SW 1271 (cell line): Measurements from ENCODE around the gene SLC39A8.
A peak's percentile ranks its signal among the peaks of the same experiment; 100 is the strongest.
"Not testable (repeated sequence)": the region's sequence is repeated elsewhere in the genome, so short reads cannot be mapped to it uniquely, and the experiment has no call there.

Experiments used
- DNase-seq, 2 experiments: peaks; one replicate each; lab custom pipeline; 2025; lab: John Stamatoyannopoulos, UW

The SLC39A8 gene

DNA sequence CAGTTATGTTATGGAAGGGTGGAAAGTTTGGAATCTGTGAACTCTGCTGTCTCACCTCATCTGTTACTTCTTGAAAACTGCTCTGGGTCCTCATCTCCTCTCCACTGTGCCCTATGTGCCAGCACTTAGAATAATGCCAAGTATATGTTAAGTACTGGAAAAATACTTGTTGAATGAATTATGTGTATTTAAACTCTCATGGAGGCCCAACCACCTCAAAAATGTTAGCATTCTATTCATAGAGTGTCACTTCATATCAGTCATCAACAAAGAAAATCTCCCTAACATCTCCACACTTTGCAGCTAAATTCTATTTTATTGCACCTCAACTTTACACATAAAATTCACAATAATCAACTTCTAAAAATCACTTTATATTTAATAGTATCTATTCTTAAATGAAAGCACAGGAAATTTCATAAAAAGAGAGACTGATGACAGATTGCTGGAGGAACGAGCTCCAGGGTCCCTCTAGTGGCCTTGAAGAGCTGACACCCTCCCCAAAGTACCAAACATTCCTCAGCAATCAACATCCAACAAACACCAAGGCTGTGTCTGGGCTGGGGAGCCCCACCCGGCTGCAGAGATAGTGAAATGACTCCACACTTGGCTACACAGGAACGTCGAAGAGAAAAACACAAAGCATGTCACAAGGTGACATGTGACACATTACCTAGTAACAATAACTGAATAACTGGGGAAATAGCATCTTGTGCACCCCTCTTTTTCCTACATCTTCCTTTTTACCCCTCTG, 45.8 kb downstream of the SLC39A8 start:
- DNase-seq: peak in 1 of 2 experiments; percentile 28

DNA sequence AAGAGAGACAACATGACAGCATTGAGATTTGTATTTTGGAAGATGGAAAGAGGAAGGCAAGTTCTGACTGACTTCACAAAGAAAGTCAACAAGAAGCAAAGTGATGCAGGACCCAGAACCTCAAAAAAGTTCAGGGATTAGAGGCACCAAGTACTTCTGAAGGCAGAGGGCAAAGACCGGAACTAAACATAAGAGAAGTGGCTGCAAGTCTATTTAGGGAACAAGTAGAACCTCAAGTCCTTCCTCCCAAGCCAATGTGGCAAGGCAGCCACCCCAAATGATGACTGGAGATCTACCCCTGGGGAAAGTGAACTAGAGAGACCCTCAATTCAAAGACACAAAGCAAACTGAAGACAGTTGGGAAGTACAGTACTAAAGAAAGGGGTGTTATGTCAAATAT, 46.6 kb downstream of the SLC39A8 start:
- no peak for DNase-seq

DNA sequence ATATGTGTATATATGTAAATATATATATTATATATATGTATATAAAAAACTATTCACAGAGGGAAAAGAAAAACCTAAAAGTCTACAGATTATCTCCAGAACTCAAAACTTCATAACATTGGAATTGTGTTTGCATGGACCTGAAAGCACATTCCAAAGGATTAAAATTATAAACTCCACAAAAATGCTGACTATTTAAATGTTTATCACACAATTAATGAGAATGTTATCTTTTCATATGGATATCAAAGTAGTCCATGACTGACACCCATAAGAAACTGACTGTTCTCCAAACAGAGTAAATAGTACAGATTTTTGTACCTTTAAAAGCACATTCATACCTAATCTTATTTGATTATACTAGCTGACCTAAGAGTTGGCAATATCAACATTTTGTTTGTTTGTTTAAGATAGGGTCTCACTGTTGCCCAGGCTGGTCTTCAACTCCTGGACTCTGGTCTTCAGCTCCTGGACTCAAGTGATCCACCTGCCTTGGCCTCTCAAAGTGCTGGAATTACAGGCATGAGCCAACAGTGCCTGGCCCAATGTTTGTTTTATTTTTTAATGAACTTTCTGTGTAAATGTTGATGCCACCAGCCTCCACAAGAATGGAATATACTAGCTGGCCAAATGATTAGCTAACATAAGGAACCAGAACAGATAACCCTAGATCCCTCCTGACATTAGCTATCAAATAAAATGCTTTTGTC, 50.0 kb downstream of the SLC39A8 start:
- DNase-seq: no peak

DNA sequence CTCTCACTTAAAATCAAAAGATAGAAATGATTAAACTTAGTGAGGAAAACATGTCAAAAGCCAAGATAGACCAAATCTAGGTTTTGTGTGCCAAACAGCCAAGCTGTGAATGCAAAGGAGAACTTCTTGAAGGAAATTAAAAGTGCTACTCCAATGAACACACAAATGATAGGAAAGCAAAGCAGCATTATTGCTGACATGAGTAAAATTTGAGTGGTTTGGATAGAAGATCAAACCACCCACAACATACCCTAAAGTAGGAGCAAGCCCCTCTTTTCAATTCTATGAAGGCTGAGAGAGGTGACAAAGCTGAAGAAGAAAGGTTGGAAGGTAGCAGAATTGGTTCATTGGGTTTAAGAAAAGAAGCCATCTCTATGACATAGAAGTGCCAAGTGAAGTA, 56.8 kb downstream of the SLC39A8 start:
- DNase-seq: no peak

DNA sequence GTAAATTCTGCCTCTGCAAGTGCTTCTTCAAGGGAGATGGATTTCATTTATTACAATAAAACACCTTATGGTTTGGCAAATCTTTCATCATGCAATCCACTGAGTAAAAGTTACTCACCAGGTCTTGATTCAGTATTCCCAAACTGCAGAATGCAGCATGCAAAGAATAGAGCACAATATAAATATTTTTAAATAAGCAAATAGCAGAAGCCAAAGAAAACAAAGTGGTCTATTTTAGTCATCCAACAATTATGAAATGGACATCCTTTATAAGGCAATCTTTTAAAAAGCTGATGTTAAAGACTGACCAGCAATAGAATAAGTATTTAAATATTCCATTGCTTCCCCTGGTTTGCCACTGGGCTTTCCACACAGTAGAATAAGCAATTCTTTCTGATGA, 59.5 kb downstream of the SLC39A8 start:
- DNase-seq: no peak

DNA sequence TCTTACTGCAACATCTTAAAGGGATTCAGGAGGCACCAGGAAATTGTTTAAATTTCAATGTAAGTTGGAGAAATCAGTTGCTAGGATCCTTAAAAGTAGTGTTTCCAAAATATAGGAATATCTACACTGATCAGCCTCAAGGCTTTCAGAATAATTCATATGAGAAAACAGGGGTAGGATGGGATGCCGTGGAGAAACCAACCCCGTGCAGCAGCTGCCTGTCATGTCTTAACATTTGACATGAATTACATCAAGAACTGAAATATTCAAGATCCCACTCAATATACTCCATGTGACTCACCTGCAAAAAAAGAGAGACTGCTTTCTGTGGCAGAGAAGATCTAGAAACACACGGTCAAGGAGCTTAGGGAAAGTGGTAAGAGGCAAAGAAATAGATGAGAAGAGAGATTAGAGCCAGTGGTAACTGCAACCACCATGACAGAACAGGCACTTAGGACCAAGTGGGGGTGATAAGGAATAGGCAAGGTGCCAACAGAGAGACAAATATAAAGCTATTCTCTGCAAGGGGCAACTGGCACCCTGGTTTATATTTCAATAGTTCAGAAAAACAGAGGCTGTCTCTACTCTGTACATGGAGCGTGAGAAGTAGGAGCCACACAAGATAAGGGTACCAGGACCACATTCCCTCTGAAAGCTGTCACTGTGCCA, 64.0 kb downstream of the SLC39A8 start:
- DNase-seq: no peak

DNA sequence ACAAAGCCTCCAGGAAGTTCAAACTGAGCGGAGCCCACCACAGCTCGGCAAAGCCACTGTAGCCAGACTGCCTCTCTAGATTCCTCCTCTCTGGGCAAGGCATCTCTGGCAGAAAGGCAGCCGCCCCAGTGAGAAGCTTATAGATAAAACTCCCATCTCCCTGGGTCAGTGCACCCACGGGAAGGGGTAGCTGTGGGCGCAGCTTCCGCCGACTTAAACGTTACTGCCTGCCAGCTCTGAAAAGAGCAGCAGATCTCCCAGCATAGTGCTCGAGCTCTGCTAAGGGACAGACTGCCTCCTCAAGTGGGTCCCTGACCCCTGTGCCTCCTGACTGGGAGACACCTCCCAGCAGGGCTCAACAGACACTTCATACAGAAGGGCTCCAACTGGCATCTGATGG, 72.0 kb downstream of the SLC39A8 start:
- not testable (repeated sequence) for DNase-seq

DNA sequence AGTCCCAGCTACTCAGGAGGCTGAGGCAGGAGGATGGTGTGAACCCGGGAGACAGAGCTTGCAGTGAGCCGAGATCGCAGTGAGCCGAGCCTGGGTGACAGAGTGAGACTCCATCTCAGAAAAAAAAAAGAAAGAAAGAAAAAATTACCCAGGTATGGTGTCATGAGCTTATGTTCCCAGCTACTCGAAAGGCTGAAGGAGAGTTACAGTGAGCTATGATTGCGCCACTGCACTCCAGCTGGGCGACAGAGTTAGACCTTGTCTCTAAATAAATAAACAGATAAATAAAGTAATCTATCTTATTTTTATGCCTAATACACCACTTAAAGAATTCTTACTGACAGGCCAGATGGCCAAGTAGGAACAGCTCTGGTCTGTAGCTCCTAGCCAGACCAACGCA, 73.0 kb downstream of the SLC39A8 start:
- no peak for DNase-seq

DNA sequence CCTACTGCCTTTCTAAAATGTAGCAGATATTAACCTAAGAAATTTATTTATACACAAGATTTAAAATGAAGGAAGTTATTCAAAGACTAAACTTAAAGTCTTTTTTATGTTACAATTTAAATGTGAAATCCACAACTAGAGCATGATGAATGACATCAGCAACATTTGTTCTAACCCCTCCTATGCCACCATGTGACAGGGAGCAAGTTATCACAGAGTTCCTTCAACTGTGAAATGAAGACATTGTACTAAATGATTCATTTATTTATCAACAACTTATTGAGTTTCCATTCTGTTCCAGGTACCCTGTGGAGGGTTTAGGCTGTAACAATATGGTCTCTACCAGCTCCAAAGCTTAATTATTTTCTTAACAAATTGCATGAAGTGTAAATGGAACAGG, 76.9 kb downstream of the SLC39A8 start:
- DNase-seq: no peak

DNA sequence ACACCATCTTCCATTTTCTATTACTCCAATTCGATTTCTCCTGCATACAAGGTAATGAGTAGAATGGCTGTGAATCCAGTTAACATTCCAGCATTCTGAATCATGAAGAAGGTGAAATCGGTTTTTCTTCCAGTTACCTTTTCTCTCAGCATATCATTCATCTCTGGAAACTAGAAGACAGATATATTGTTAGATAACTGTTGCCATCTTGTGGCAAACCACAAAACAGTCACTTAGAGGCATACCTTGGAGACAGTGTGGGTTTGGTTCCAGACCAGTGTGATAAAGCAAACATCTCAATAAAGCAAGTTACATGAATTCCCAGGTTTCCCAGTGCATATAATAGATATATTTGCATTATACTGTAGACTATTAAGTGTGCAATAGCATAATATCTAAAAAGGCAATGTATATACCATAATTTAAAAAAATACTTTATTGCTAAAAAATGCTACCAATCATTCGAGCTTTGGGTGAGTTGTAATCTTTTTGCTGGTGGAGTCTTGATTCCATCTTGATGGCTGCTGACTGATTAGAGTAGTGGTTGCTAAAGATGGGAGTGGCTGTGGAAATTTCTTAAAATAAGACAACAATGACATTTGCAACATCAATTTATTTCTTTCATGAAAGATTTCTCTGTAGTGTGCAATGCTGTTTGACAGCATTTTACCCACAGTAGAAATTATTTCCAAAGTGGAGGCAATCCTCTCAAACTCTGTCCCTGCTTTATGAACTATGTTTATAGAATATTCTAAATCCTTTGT, 82.1 kb downstream of the SLC39A8 start:
- peak in 1 of 2 experiments; percentile 46 for DNase-seq

DNA sequence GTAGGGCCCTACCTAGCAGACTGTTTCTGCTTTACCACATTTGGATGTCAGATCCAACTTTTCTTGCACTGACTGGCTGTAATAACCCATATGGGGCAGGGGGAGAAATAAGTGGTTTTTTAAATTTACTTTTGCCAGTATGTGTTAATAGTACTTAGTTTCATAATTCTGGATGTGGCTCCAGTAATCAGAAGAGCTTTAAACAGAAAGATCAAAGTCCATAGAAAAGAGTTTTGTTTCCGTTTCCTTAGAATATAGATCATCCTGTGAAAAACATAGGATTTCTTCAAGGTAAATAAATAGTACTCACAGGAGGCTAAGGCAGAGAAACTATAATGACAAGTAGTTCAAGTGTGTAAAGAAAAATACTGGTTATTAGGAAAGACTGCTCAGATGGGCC, 85.6 kb downstream of the SLC39A8 start:
- no peak for DNase-seq

DNA sequence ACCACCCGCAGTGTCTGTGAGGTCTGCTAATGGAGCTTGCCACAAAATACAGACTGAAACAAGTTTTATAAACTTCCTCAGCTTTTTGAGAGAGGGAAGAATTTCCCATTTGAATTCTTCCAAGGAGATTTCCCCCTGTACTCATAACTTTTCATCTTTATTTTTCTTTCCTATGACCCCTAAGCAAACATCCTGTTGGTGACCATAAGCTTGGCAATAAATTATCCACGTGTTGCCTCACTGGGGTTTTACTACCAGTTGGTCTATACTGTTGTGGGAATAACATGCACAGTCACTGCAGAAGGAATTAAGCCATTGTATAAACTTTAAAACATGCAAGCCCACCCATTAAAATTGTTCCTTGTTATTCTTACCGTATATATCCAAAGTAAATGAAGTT, 86.2 kb downstream of the SLC39A8 start:
- DNase-seq: no peak

DNA sequence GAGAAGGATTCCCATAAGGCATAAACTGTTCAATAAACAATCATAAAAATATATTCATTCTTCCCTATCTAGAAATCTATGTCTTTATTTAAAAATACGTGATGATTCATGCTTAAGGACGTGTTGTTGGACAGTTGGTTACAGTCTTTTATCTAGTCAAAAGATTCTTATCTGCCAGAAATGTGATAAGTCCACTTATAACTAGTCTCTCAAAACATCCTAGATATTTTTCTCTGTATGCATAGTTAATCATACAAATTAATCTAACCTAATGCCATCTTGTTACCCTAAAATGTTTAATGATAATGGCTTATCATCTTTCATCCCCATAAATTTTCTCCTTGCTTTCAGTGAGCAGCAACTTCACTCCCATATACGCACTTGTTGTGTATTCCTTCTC, 89.0 kb downstream of the SLC39A8 start:
- DNase-seq: no peak

DNA sequence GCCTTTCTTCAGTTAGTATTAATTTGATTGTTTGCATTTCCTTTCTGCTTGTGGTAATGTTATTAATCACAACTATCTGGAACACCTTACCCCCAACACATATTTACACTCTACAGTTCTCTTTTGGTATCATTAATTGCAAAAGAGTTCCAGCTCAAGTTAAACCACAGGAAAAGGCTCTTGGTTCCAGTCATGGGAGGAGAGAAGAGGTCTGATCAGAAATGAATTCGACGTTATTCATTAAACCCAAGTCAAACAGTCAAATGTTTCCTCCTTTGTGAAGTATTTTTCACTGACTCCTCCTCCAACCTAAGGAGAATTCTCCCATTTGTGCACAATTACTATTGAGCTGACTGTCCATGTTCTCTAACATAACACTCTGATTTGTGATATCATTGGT, 91.4 kb downstream of the SLC39A8 start:
- DNase-seq: no peak

DNA sequence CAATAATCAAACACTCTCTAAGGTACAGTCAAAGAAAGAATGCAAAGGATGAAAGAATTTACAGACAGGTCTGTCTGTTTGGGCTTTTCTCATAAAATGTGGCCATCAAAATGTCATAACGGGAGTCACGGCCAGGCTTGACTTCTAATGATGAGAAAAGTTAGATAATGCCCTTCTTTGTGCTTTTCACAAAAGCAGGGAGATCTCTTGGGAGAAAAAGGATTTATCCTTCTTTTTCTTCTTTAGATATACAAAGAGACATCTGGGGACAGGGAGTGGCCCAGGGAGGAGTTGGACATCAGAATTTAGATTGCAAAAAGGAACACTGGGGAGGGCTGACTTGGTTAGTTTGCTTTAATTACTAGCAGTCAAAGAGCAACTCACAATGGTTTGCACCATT, 93.1 kb downstream of the SLC39A8 start:
- DNase-seq: no peak

DNA sequence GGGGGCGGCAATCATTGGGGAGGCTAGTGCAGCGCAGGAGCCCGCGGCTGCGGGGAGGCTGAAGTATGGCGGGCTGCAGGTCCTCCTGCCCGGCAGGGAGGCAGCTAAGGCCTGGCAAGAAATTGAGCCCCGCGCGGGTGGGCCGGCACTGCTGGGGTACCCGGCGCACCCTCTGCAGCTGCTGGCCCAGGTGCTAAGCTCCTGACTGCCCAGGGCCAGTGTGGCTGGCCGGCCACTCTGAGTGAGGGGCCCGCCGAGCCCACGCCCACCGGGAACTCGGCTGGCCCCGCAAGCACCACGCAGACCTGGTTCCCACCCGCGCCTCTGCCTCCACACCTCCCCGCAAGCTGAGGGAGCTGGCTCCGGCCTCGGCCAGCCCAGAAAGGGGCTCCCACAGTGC, 94.9 kb downstream of the SLC39A8 start:
- no peak for DNase-seq

DNA sequence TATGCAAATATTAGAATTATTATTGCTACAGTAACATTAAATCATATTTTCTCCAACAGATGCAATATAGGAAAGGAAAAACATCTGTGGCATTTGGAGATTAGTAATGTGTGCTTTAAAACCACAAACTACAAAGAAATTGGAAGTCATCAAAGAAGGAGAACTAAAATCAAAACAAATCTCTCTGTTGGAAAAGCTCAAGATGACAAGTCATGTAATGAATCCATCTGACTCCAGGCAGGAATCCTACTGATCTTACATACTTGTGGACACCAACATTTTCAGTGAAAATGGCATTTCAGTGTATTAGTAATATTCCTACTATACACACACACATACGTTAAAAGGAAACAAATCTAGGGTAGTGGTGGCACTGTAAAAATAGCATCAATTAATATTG, 98.2 kb downstream of the SLC39A8 start:
- no peak for DNase-seq

DNA sequence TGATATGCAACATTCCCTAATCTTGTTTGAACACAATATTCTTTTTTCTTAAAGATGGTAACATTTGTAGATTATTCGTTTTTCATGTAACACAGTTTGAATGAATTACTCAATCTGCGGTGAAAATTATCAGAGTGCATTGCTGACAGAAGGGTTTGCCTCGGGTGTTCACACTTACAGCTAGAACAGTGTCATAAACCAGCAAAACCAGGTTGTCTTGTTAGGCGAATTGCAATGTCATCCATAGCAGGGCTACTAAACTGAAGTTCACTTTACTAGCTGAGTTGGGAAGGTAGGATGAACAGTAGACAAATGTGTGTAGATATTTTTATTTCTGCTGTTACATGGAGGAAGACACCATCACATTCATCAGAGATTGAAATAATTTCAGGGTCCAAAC, 98.9 kb downstream of the SLC39A8 start:
- DNase-seq: no peak

DNA sequence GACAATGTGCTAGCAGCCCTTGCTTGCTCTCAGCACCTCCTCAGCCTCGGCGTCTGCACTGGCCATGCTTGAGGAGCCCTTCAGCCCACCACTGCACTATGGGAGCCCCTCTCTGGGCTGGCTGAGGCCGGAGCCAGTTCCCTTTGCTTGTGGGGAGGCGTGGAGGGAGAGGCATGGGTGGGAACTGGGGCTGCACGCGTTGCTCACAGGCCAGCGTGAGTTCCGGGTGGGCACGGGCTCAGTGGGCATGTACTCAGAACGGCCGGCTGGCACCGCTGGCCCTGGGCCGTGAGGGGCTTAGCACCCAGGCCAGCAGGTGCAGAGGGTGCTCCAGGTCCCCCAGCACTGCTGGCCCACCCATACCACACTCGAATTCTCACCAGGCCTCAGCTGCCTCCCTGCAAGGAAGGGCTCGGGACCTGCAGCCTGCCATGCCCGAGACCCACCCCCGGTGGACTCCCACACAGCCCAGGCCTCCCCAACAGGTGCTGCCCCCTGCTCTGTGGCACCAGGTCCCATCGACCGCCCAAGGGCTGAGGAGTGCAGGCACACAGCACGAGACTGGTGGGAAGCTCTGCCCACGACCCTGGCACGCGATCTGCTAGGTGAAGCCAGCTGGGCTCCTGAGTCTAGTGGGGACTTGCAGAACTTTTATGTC, 100.3 kb downstream of the SLC39A8 start:
- DNase-seq: no peak

DNA sequence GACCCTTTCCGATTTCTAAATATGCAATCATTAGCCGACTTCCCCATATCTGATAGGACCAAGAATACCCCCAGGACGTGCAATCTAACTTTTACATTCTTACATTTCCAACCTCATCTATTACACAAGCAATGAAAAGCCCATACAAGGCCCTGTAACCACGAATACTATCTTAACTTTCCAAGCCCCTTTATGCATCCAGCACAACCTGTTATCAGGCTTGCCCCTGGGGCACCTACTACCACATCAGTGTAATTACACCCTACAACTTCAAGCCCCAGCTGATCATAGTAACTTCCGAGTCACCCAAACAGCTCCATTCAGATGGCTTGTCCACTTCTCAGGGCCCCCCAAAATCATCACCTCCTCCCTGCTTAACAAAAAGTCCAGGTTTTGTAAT, 102.0 kb downstream of the SLC39A8 start:
- not testable (repeated sequence) for DNase-seq

DNA sequence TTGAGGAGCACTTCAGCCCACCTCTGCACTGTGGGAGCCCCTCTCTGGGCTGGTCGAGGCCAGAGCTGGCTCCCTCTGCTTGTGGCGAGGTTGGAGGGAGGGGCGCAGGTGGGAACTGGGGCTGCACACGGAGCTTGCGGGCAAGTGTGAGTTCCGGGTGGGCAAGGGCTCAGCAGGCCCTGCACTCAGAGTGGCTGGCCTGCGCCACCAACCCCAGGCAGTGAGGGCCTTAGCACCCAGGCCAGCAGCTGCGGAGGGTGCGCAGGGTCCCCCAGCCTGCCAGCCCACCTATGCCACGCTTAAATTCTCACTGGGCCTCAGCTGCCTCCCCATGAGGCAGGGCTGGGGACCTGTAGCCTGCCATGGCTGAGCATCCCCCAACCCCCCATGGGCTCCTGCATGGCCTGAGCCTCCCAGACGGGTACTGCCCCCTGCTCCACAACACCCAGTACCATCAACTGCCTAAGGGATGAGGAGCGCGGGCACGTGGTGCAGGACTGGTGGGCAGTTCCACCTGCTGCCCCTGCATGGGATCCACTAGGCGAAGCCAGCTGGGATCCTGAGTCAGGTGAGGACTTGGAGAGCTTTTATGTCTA, 110.9 kb downstream of the SLC39A8 start:
- DNase-seq: no peak

DNA sequence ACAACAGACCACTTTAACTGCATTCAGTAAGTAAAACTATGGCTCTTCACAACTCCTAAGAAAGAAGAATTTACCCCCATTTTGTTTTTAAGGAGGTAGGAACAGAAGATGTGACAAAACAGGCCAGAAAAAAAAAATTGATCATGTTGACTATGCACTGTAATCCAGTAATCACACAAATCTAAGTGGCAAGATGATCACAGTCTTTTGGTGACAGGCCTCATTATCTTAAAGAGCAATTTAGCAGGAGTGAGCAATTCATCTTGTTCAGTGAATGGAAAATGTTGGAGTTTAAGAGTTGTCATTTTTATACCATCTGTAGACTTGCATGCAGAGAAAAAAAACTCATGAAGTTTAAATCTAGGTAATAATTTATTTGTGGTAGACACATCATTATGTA, 115.1 kb downstream of the SLC39A8 start:
- no peak for DNase-seq
